H1 (cell line): Measurements from ENCODE around the gene RNPS1. TPM values are rescaled to one million over a fixed set of nuclear protein-coding genes. Genes with fewer than 3 reads are reported as not detected.

Experiments
- CTCF ChIA-PET: fragments of 300-600 bp; sonication (Branson Sonifier 250); formaldehyde crosslinking; loops from one replicate; lab custom pipeline; 2021; ENCODE audit not compliant: partially characterized antibody; lab: Charles Lee
- POLR2A ChIA-PET: fragments of 300-600 bp; sonication (Branson Sonifier 250); formaldehyde crosslinking; loops from one replicate; lab custom pipeline; 2021; ENCODE audit warnings: inconsistent platforms; ENCODE audit not compliant: partially characterized antibody; lab: Charles Lee
- DNase-seq, 2 experiments: peaks; one replicate each; pipeline versions ENCODE4 v3.0.0 to v3.0.0-alpha.2; 2010 to 2022; ENCODE audit warnings: low spot score in 2 of 2, low read depth in 1 of 2, mixed read lengths in 1 of 2
- FAIRE-seq: peaks from 2 replicates; lab custom pipeline; 2011; peaks lifted over from hg19 to GRCh38; lab: Jason Lieb, UNC
- H2AFZ ChIP-seq: 2 replicates; pipeline ENCODE4 v1.8.1; 2012; ENCODE audit warnings: low read length, inconsistent platforms
- H2AK5ac ChIP-seq: 2 replicates; pipeline ENCODE4 v1.6.1; 2013; ENCODE audit warnings: low read depth, low read length
- H2BK120ac ChIP-seq: replicated peaks from 2 replicates; pipeline ENCODE3; 2013; ENCODE audit warnings: low read depth, low read length, inconsistent platforms
- H2BK12ac ChIP-seq: 2 replicates; pipeline ENCODE4 v1.6.1; 2013; ENCODE audit warnings: low read depth, low read length
- H2BK15ac ChIP-seq: 2 replicates; pipeline ENCODE4 v1.6.1; 2013; ENCODE audit warnings: low read length
- H2BK20ac ChIP-seq: 2 replicates; pipeline ENCODE4 v1.6.1; 2013; ENCODE audit warnings: low read length
- H2BK5ac ChIP-seq: 2 replicates; pipeline ENCODE4 v1.6.1; 2013; ENCODE audit warnings: low read depth, low read length
- H3K14ac ChIP-seq: 2 replicates; pipeline ENCODE4 v1.6.1; 2013; ENCODE audit warnings: inconsistent platforms; ENCODE audit not compliant: insufficient read length
- H3K18ac ChIP-seq: 2 replicates; pipeline ENCODE4 v1.6.1; 2013; ENCODE audit warnings: low read length; ENCODE audit errors: extremely low read depth
- H3K23ac ChIP-seq: 2 replicates; pipeline ENCODE4 v1.6.1; 2013; ENCODE audit warnings: inconsistent platforms; ENCODE audit not compliant: insufficient read length
- H3K23me2 ChIP-seq: 2 replicates; pipeline ENCODE4 v1.6.1; 2013; ENCODE audit warnings: low read depth, low read length
- H3K27ac ChIP-seq: 2 replicates; pipeline ENCODE4 v1.6.1; 2011; ENCODE audit warnings: low read depth, low read length, inconsistent platforms
- H3K27me3 ChIP-seq, 4 experiments: replicated peaks in 1 of 4; 1 replicate in 1 of 4; 2 replicates in 3 of 4; pipeline versions ENCODE4 v1.6.1 to v1.8.1; 2011 to 2013; ENCODE audit warnings: low read length in 3 of 4, mild to moderate bottlenecking in 3 of 4, inconsistent platforms in 2 of 4, mixed read lengths in 2 of 4, moderate library complexity in 1 of 4; ENCODE audit not compliant: control insufficient read depth in 3 of 4, insufficient read depth in 3 of 4; ENCODE audit errors: extremely low read depth in 1 of 4
- H3K36me3 ChIP-seq, 4 experiments: 2 replicates each; pipeline versions ENCODE4 v1.6.1 to v1.8.1; 2011 to 2013; ENCODE audit warnings: mild to moderate bottlenecking in 4 of 4, low read length in 3 of 4, moderate library complexity in 2 of 4, control low read depth in 1 of 4, inconsistent platforms in 1 of 4; ENCODE audit not compliant: insufficient read depth in 4 of 4, control insufficient read depth in 2 of 4
- H3K4ac ChIP-seq: replicated peaks from 2 replicates; pipeline ENCODE3; 2013; ENCODE audit warnings: low read length, low read depth, mixed read lengths, inconsistent platforms; ENCODE audit not compliant: insufficient read length
- H3K4me1 ChIP-seq, 4 experiments: replicated peaks in 1 of 4; 1 replicate in 1 of 4; 2 replicates in 3 of 4; pipeline versions ENCODE4 v1.6.1 to v1.8.1; 2011 to 2013; ENCODE audit warnings: low read length in 3 of 4, inconsistent platforms in 2 of 4, mixed read lengths in 1 of 4; ENCODE audit not compliant: insufficient read depth in 4 of 4, control insufficient read depth in 3 of 4
- H3K4me2 ChIP-seq, 2 experiments: 2 replicates each; pipeline versions ENCODE4 v1.6.1 to v1.8.1; 2011 to 2013; ENCODE audit warnings: low read depth in 2 of 2, low read length in 2 of 2, control low read depth in 1 of 2, inconsistent platforms in 1 of 2, mild to moderate bottlenecking in 1 of 2; ENCODE audit not compliant: insufficient read depth in 1 of 2
- H3K4me3 ChIP-seq, 4 experiments: fragments of 200-600, 300-600 bp in 1 of 4; sonication (generic), shearing (Covaris generic), sonication (Bioruptor Twin) in 1 of 4; 2 replicates each; pipeline versions ENCODE4 v1.5.1 to v1.8.1; 2011 to 2016; ENCODE audit warnings: low read length in 4 of 4, low read depth in 3 of 4, control low read depth in 2 of 4, inconsistent platforms in 2 of 4, mild to moderate bottlenecking in 2 of 4, mixed read lengths in 1 of 4, moderate library complexity in 1 of 4; ENCODE audit not compliant: insufficient read depth in 2 of 4; ENCODE audit errors: extremely low read depth in 1 of 4
- H3K56ac ChIP-seq: replicated peaks from 2 replicates; pipeline ENCODE3; 2013; ENCODE audit warnings: low read depth, mild to moderate bottlenecking, mixed read lengths, low read length, inconsistent platforms; ENCODE audit not compliant: insufficient read length
- H3K79me1 ChIP-seq: 2 replicates; pipeline ENCODE4 v1.6.1; 2013; ENCODE audit warnings: low read depth, low read length, control low read depth
- H3K79me2 ChIP-seq, 2 experiments: 2 replicates each; pipeline versions ENCODE4 v1.6.1 to v1.8.1; 2012 to 2013; ENCODE audit warnings: low read length in 2 of 2, mild to moderate bottlenecking in 2 of 2, inconsistent platforms in 1 of 2; ENCODE audit not compliant: insufficient read depth in 2 of 2, control insufficient read depth in 1 of 2
- H3K9ac ChIP-seq, 4 experiments: replicated peaks in 1 of 4; 1 replicate in 1 of 4; 2 replicates in 3 of 4; pipeline versions ENCODE4 v1.6.1 to v1.8.1; 2011 to 2013; ENCODE audit warnings: low read depth in 3 of 4, low read length in 3 of 4, control low read depth in 2 of 4, mild to moderate bottlenecking in 2 of 4, moderate library complexity in 2 of 4, inconsistent platforms in 1 of 4; ENCODE audit errors: extremely low read depth in 1 of 4
- H3K9me3 ChIP-seq, 2 experiments: 2 replicates each; pipeline versions ENCODE4 v1.6.1 to v1.8.1; 2012 to 2013; ENCODE audit warnings: mild to moderate bottlenecking in 2 of 2, moderate library complexity in 2 of 2, control low read depth in 1 of 2, inconsistent platforms in 1 of 2, low read depth in 1 of 2, low read length in 1 of 2, mixed read lengths in 1 of 2; ENCODE audit not compliant: insufficient read depth in 2 of 2
- H4K20me1 ChIP-seq, 2 experiments: replicated peaks in 1 of 2; 2 replicates each; pipeline versions ENCODE3 to v1.8.1; 2011 to 2013; ENCODE audit warnings: inconsistent platforms in 2 of 2, low read length in 2 of 2, mild to moderate bottlenecking in 1 of 2; ENCODE audit not compliant: insufficient read depth in 2 of 2, control insufficient read depth in 1 of 2
- H4K5ac ChIP-seq: 2 replicates; pipeline ENCODE4 v1.6.1; 2013; ENCODE audit warnings: low read length, low read depth, mixed read lengths, inconsistent platforms; ENCODE audit not compliant: insufficient read length
- H4K8ac ChIP-seq: 2 replicates; pipeline ENCODE4 v1.8.0; 2013; ENCODE audit warnings: mild to moderate bottlenecking, moderate library complexity, low read length, inconsistent platforms; ENCODE audit not compliant: insufficient read depth; ENCODE audit errors: extremely low read depth
- H4K91ac ChIP-seq: replicated peaks from 2 replicates; pipeline ENCODE3; 2013; ENCODE audit warnings: low read length, mixed read lengths, inconsistent platforms; ENCODE audit not compliant: insufficient read length
- KDM1A ChIP-seq: fragments of 200-600, 300-600 bp; sonication (generic); IDR thresholded peaks from 2 replicates; pipeline ENCODE4 v1.7.1; 2016; ENCODE audit warnings: mild to moderate bottlenecking, low read length, borderline replicate concordance
- KDM4A ChIP-seq: IDR thresholded peaks from one replicate; pipeline ENCODE4 v1.7.1; 2012; ENCODE audit warnings: low read depth, mild to moderate bottlenecking, moderate library complexity, low read length, inconsistent platforms; ENCODE audit not compliant: severe bottlenecking
- WGBS, 2 experiments: shearing (Covaris generic) in 1 of 2; methylation state at CpG; one replicate each; pipeline versions ENCODE4 v1.1.6 to v1.1.7; 2013 to 2015; ENCODE audit warnings: low lambda C conversion rate in 2 of 2, mixed read lengths in 2 of 2, inconsistent platforms in 1 of 2, low coverage in 1 of 2, missing lambda C conversion rate in 1 of 2; ENCODE audit not compliant: insufficient replicate concordance in 2 of 2, insufficient coverage in 1 of 2, insufficient read length in 1 of 2; ENCODE audit errors: extremely low coverage in 1 of 2, missing lambda C conversion rate in 1 of 2; 5-methylcytosine and 5-hydroxymethylcytosine counted together
- polyA plus RNA-seq, 7 experiments: library from polyadenylated mRNA; depleted of rRNA in 3 of 7; stranded (reverse) in 5 of 7; unstranded in 2 of 7; fragments of >200 nt in 5 of 7; fragments of 200-250 nt in 2 of 7; gene quantifications; 1 replicate in 5 of 7; 2 replicates in 1 of 7; 4 replicates in 1 of 7; pipeline versions ENCODE4 v1.2.1 to v1.2.3, GENCODE V29; 2011 to 2013; ENCODE audit warnings: missing spikeins in 2 of 7, mixed read lengths in 2 of 7
- total RNA-seq: library from RNA; stranded (reverse); fragmentation: NEBNext Ultra II Directional; extraction: Animal tissue kit (Norgen Biotek cat#: 25700); gene quantifications from 2 replicates; pipeline ENCODE4 v1.2.1, GENCODE V29; 2021

RNPS1 gene
- total and polyA plus RNA-seq, 2 of the 8 experiments (the other 6 are each of a cell fraction or from before 2014, with no cell fraction given), result 330 to 350 TPM

- CTCF ChIA-PET, result interaction anchor here (0.7 to 3.4 kb wide), 15 partner anchors 8 to 204 kb away, joined by 3 to 16 read pairs (median 3); no protein-coding TSS in a partner anchor
- 0 out of 2 replicates have a peak overlapping the region, but pooled peaks have one; percentile 81 for H2BK5ac ChIP-seq
- peaks cover 0 to 4% (median 1%) of the 10 kb centered on the region in 4 experiments; a peak in 3 of 7 replicates for H3K4me1 ChIP-seq
- no peak overlapping the region for H2BK20ac ChIP-seq
- H4K20me1 ChIP-seq, result no peaks in the 10 kb centered on the region
- no peak overlapping the region for H3K23ac ChIP-seq
- no peaks in the 10 kb centered on the region for H3K79me2 ChIP-seq
- H4K91ac ChIP-seq, result no peak overlapping the region
- H4K5ac ChIP-seq, result no peak overlapping the region
- no peak overlapping the region for H3K4me3 ChIP-seq
- no peak overlapping the region for H3K18ac ChIP-seq
- no peak for DNase-seq
- H3K4me2 ChIP-seq, result no peak overlapping the region
- H3K4ac ChIP-seq, result no peak overlapping the region
- no peak overlapping the region for H3K27ac ChIP-seq
- FAIRE-seq, result no peak
- H3K79me1 ChIP-seq, result no peaks in the 10 kb centered on the region
- H3K36me3 ChIP-seq, result no peaks in the 10 kb centered on the region; a peak in 1 of 8 replicates
- H3K9ac ChIP-seq, result no peak overlapping the region
- POLR2A ChIA-PET, result interaction anchor here (0.7 to 1.8 kb wide), 3 partner anchors 11 to 223 kb away, joined by 3 to 7 read pairs (median 3); no protein-coding TSS in a partner anchor
- no peaks in the 10 kb centered on the region for H3K23me2 ChIP-seq
- H2AK5ac ChIP-seq, result peak overlapping the region; percentile 20; the same call in 1 of the 2 replicates
- 0 out of 2 replicates have a peak overlapping the region, but pooled peaks have one; percentile 92 for H2BK12ac ChIP-seq
- H3K9me3 ChIP-seq, result no peaks in the 10 kb centered on the region
- 97% methylated on average over 22 of the region's 22 CpGs; no CpG with 5 or more reads in 1 of the 2 experiments for WGBS, 2 experiments
- H3K56ac ChIP-seq, result no peak overlapping the region
- H2AFZ ChIP-seq, result no peak overlapping the region
- no peak overlapping the region for H2BK15ac ChIP-seq
- TF ChIP-seq KDM1A (no peak), KDM4A (no peak)
- H2BK120ac ChIP-seq, result no peak overlapping the region
- H4K8ac ChIP-seq, result no peak overlapping the region
- H3K27me3 ChIP-seq, result no peaks in the 10 kb centered on the region
- no peak overlapping the region for H3K14ac ChIP-seq
Measured at GRCh38 chr16:2297506-2297860, 29.6 kb upstream of the RNPS1 start.
